ENCODE results near the gene NPC2.

GRCh38 chr14:74519316-74520074 is 26.4 kb upstream of the NPC2 start:
- no peak for TF ChIP-seq CTCF (IDR thresholded peaks at IDR 0.05 in 4 of 5, conservative IDR thresholded peaks at IDR 0.05 in 1 of 5)
- no peak for TF ChIP-seq POLR2A (IDR thresholded peaks at IDR 0.05)

Measured in gastrocnemius medialis (tissue), 4 donors.